ENCODE data around the gene HECTD4. TPM values are rescaled to one million over a fixed set of nuclear protein-coding genes. Genes with fewer than 3 reads are reported as not detected.

Gene HECTD4
- total and polyA plus RNA-seq, 9 of the 15 experiments (the other 6 are each of a cell fraction or from before 2014, with no cell fraction given): 3.5 to 33.3 (median 13.5) TPM

DNA sequence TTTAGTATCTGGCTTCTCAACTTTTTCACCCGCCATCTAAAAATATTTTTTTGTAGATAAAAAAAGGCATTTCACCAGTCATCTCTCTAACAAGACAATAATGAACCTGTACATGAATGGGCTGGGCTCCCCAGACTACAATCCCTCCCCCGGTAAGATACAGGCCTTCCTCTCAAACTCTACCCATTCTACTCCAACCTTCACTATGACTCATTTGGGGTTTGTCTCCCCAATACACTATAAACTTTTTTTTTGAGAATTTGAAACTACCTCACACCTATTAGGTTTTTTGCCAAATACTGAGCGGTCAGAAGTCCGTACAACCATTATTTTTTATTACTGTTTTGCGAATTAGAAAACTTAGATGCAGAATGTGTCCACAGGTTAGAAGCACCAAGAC, 26.4 kb upstream of the HECTD4 start:
- WGBS (ENCODE audit: insufficient coverage, low coverage, missing lambda C conversion rate): 0% methylated on average over 5 of the region's 5 CpGs
- intact Hi-C loops (cut with micrococcal nuclease) (loop anchor here (2.0 to 10.0 kb wide), 2 partner anchors 396 to 564 kb away; partner anchors contain the start of genes ERP29, MAPKAPK5 and TMEM116), in situ Hi-C loops (cut with MboI) (no loop called here)
- peaks cover 29% of the 10 kb centered on the region for H4K20me1 ChIP-seq (replicated peaks; ENCODE audit: control insufficient read depth, insufficient read depth, low read length)
- peak overlapping the region; percentile 96 for H3K27ac ChIP-seq (ENCODE audit: extremely low read depth, low read depth, low read length)
- H3K79me2 ChIP-seq (ENCODE audit: control insufficient read depth, insufficient read depth, low read length): peaks cover 36% of the 10 kb centered on the region
- ATAC-seq (no peak), FAIRE-seq (no peak), DNase-seq (ENCODE audit: extremely low read depth in 1 of 4, low spot score in 3 of 4) (peak in 1 of 4 experiments; percentile 34)
- H3K36me3 ChIP-seq (ENCODE audit: control insufficient read depth, insufficient read depth, low read length): peaks cover 47% of the 10 kb centered on the region
- H3K9ac ChIP-seq (ENCODE audit: insufficient read depth in 1 of 2, low read depth in 2 of 2, low read length in 2 of 2): peak overlapping the region; percentile 90 to 97
- no peaks in the 10 kb centered on the region for H3K9me3 ChIP-seq (replicated peaks; ENCODE audit: control insufficient read depth, insufficient read depth, low read depth, low read length)
- no peak overlapping the region for H2AFZ ChIP-seq (ENCODE audit: low read depth, low read length)
- H3K27me3 ChIP-seq (ENCODE audit: control insufficient read depth in 2 of 2, insufficient read depth in 2 of 2, low read length in 2 of 2): no peaks in the 10 kb centered on the region
- no TSS peak for BruUV-seq (replicated peaks)
- H3K4me3 ChIP-seq: peak overlapping the region; percentile 90
- H3K9me1 ChIP-seq (ENCODE audit: control insufficient read depth, insufficient read depth, low read length): no peaks in the 10 kb centered on the region
- peak overlapping the region; percentile 99 for H3K4me2 ChIP-seq (ENCODE audit: insufficient read depth, low read length)
- ChIA-PET POLR2A (no interaction called here), CTCF (ENCODE audit: low intra/inter-chr PET ratio) (interaction anchor here (0.7 kb wide), 1 partner anchor 210 kb away, joined by 4 read pairs; no protein-coding TSS in a partner anchor)
- TF ChIP-seq, protein P1, sequence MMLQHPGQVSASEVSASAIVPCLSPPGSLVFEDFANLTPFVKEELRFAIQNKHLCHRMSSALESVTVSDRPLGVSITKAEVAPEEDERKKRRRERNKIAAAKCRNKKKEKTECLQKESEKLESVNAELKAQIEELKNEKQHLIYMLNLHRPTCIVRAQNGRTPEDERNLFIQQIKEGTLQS (IDR thresholded peaks at IDR 0.05): peak; percentile 24; the same call in 1 of the 2 replicates
- TF ChIP-seq, protein P1 (CRISPR knock-in tag; conservative IDR thresholded peaks at IDR 0.05): no peak
- TF ChIP-seq, protein P2, sequence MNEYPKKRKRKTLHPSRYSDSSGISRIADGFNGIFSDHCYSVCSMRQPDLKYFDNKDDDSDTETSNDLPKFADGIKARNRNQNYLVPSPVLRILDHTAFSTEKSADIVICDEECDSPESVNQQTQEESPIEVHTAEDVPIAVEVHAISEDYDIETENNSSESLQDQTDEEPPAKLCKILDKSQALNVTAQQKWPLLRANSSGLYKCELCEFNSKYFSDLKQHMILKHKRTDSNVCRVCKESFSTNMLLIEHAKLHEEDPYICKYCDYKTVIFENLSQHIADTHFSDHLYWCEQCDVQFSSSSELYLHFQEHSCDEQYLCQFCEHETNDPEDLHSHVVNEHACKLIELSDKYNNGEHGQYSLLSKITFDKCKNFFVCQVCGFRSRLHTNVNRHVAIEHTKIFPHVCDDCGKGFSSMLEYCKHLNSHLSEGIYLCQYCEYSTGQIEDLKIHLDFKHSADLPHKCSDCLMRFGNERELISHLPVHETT (CRISPR knock-in tag; conservative IDR thresholded peaks at IDR 0.05 in 1 of 2, IDR thresholded peaks at IDR 0.05 in 1 of 2): 0 out of 4 replicates have a peak, but pooled peaks of 1 of the 2 experiments have one; percentile 1
- TF ChIP-seq, protein P3, sequence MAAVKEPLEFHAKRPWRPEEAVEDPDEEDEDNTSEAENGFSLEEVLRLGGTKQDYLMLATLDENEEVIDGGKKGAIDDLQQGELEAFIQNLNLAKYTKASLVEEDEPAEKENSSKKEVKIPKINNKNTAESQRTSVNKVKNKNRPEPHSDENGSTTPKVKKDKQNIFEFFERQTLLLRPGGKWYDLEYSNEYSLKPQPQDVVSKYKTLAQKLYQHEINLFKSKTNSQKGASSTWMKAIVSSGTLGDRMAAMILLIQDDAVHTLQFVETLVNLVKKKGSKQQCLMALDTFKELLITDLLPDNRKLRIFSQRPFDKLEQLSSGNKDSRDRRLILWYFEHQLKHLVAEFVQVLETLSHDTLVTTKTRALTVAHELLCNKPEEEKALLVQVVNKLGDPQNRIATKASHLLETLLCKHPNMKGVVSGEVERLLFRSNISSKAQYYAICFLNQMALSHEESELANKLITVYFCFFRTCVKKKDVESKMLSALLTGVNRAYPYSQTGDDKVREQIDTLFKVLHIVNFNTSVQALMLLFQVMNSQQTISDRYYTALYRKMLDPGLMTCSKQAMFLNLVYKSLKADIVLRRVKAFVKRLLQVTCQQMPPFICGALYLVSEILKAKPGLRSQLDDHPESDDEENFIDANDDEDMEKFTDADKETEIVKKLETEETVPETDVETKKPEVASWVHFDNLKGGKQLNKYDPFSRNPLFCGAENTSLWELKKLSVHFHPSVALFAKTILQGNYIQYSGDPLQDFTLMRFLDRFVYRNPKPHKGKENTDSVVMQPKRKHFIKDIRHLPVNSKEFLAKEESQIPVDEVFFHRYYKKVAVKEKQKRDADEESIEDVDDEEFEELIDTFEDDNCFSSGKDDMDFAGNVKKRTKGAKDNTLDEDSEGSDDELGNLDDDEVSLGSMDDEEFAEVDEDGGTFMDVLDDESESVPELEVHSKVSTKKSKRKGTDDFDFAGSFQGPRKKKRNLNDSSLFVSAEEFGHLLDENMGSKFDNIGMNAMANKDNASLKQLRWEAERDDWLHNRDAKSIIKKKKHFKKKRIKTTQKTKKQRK (IDR thresholded peaks at IDR 0.05; ENCODE audit: borderline replicate concordance, low read depth, low read length): no peak
- TF ChIP-seq KDM1A (IDR thresholded peaks at IDR 0.05) (no peak), POLR2AphosphoS2 (IDR thresholded peaks at IDR 0.05; ENCODE audit: low read length) (0 out of 2 replicates have a peak, but pooled peaks have one; percentile 14), ZNF408 (CRISPR knock-in tag; IDR thresholded peaks at IDR 0.05; ENCODE audit: low read depth) (no peak), NFRKB (IDR thresholded peaks at IDR 0.05; ENCODE audit: low read depth) (no peak), FOSL1 (tag; conservative IDR thresholded peaks at IDR 0.05) (peak; percentile 60), CHD1 (IDR thresholded peaks at IDR 0.05; ENCODE audit: low read length) (peak; percentile 11), ARNT (IDR thresholded peaks at IDR 0.05) (no peak)
- peaks cover 5 to 11% of the 10 kb centered on the region in 2 experiments; a peak in 4 of 5 replicates for H3K4me1 ChIP-seq (replicated peaks in 1 of 2; ENCODE audit: control insufficient read depth in 2 of 2, insufficient read depth in 2 of 2, low read length in 2 of 2)

All from K562 (cell line).